K562 (cell line): ENCODE data around the gene LRRC25. TPM values are rescaled to one million over a fixed set of nuclear protein-coding genes. Genes with fewer than 3 reads are reported as not detected.

Experiments
- ATAC-seq: fragments of 200-7000 bp; cut with Tn5 transposase; 3 replicates; pipeline ENCODE4 v1.9.1; 2020; ENCODE audit warnings: moderate library complexity
- BruUV-seq: library from RNA; stranded (reverse); fragments of 400-500 nt; replicated peaks from 2 replicates; lab custom pipeline; 2021; lab: Mats Ljungman, UMichigan
- CTCF ChIA-PET: fragments of 300-600 bp; formaldehyde crosslinking; extraction: SDS; loops from one replicate; lab custom pipeline; 2021; ENCODE audit warnings: low intra/inter-chr PET ratio; lab: Yijun Ruan, JAX
- POLR2A ChIA-PET: fragments of 300-600, 350-650 bp; sonication (Branson Sonifier 250); formaldehyde crosslinking; extraction: SDS; loops from one replicate; lab custom pipeline; 2021; ENCODE audit warnings: antibody characterized with exemption, inconsistent platforms; lab: Yijun Ruan, JAX
- DNase-seq, 4 experiments: peaks; one replicate each; pipeline versions ENCODE4 v3.0.0 to v3.0.0-alpha.2; 2011 to 2018; ENCODE audit warnings: low spot score in 3 of 4, mixed read lengths in 3 of 4; ENCODE audit errors: extremely low read depth in 1 of 4
- FAIRE-seq: peaks from 2 replicates; lab custom pipeline; 2011; peaks lifted over from hg19 to GRCh38; lab: Jason Lieb, UNC
- H2AFZ ChIP-seq: 2 replicates; pipeline ENCODE4 v1.6.0; 2011; ENCODE audit warnings: low read depth, low read length, control low read depth, inconsistent platforms
- H3K27ac ChIP-seq: fragments of 200-600 bp; 3 replicates; pipeline ENCODE4 v1.8.0; 2011; ENCODE audit warnings: low read depth, mild to moderate bottlenecking, control low read depth, inconsistent platforms, low read length, moderate library complexity, mixed read lengths; ENCODE audit errors: extremely low read depth
- H3K27me3 ChIP-seq, 2 experiments: fragments of 300-600 bp in 1 of 2; 2 replicates in 1 of 2; 3 replicates in 1 of 2; pipeline versions ENCODE4 v1.6.0 to v1.8.0; 2011; ENCODE audit warnings: inconsistent platforms in 2 of 2, low read length in 2 of 2, mild to moderate bottlenecking in 1 of 2, mixed read lengths in 1 of 2, moderate library complexity in 1 of 2; ENCODE audit not compliant: control insufficient read depth in 2 of 2, insufficient read depth in 2 of 2
- H3K36me3 ChIP-seq: fragments of 300-600 bp; 3 replicates; pipeline ENCODE4 v1.8.0; 2011; ENCODE audit warnings: mild to moderate bottlenecking, low read length, inconsistent platforms; ENCODE audit not compliant: control insufficient read depth, insufficient read depth
- H3K4me1 ChIP-seq, 2 experiments: fragments of 200-600 bp in 1 of 2; replicated peaks in 1 of 2; 2 replicates in 1 of 2; 3 replicates in 1 of 2; pipeline versions ENCODE4 v1.5.1 to v1.8.0; 2011; ENCODE audit warnings: inconsistent platforms in 2 of 2, low read length in 2 of 2, mild to moderate bottlenecking in 1 of 2, mixed read lengths in 1 of 2, moderate library complexity in 1 of 2; ENCODE audit not compliant: control insufficient read depth in 2 of 2, insufficient read depth in 2 of 2
- H3K4me2 ChIP-seq: 2 replicates; pipeline ENCODE4 v1.6.1; 2011; ENCODE audit warnings: low read length, control low read depth, inconsistent platforms, mixed read lengths; ENCODE audit not compliant: insufficient read depth
- H3K4me3 ChIP-seq: fragments of 200-600 bp; sonication (generic), shearing (Covaris generic); 2 replicates; pipeline ENCODE4 v1.5.1; 2016; ENCODE audit warnings: control low read depth, inconsistent platforms
- H3K79me2 ChIP-seq: fragments of 200-600 bp; 3 replicates; pipeline ENCODE4 v1.8.0; 2011; ENCODE audit warnings: low read length, inconsistent platforms; ENCODE audit not compliant: control insufficient read depth, insufficient read depth
- H3K9ac ChIP-seq, 2 experiments: 2 replicates each; pipeline versions ENCODE4 v1.6.0 to v1.6.1; 2011; ENCODE audit warnings: low read depth in 2 of 2, low read length in 2 of 2, control low read depth in 1 of 2, inconsistent platforms in 1 of 2, mild to moderate bottlenecking in 1 of 2, mixed read lengths in 1 of 2; ENCODE audit not compliant: insufficient read depth in 1 of 2
- H3K9me1 ChIP-seq: one replicate; pipeline ENCODE4 v1.6.0; 2011; ENCODE audit warnings: inconsistent platforms, mild to moderate bottlenecking, low read length, moderate library complexity; ENCODE audit not compliant: control insufficient read depth, insufficient read depth
- H3K9me3 ChIP-seq: replicated peaks from 2 replicates; pipeline ENCODE4 v1.5.1; 2011; ENCODE audit warnings: low read depth, low read length, inconsistent platforms; ENCODE audit not compliant: control insufficient read depth, insufficient read depth
- H4K20me1 ChIP-seq: replicated peaks from 2 replicates; pipeline ENCODE4 v1.6.1; 2011; ENCODE audit warnings: low read length, inconsistent platforms, mixed read lengths; ENCODE audit not compliant: control insufficient read depth, insufficient read depth
- CBX2 ChIP-seq: fragments of 200-600 bp; sonication (generic); IDR thresholded peaks from one replicate; pipeline ENCODE4 v1.6.1; 2012; ENCODE audit warnings: mild to moderate bottlenecking, low read length, inconsistent platforms; ENCODE audit not compliant: insufficient read depth, poor library complexity, severe bottlenecking
- HNRNPLL ChIP-seq: fragments of 200-400 bp; formaldehyde crosslinking; IDR thresholded peaks from 2 replicates; pipeline ENCODE4 v1.6.1; 2017; ENCODE audit warnings: low read length, low read depth, mild to moderate bottlenecking; ENCODE audit not compliant: poor library complexity, severe bottlenecking
- SMAD4 ChIP-seq: fragments of 250-450 bp; sonication (Bioruptor Pico); conservative IDR thresholded peaks from 2 replicates; pipeline ENCODE4 v1.8.0; 2021; ENCODE audit warnings: inconsistent platforms, mild to moderate bottlenecking, moderate library complexity
- WGBS: fragments of 100-300 bp; shearing (Covaris generic); methylation state at CpG from one replicate; pipeline ENCODE4 v1.1.6; 2016; ENCODE audit warnings: low coverage, mixed read lengths; ENCODE audit not compliant: insufficient coverage; ENCODE audit errors: missing lambda C conversion rate; 5-methylcytosine and 5-hydroxymethylcytosine counted together
- in situ Hi-C: fragments of 300-500 bp; cut with MboI; formaldehyde crosslinking; loops from 4 replicates; pipeline ENCODE4 v1.15.0; 2018; ENCODE audit warnings: inconsistent platforms, mixed read lengths
- intact Hi-C: fragments of 100-400 bp; cut with micrococcal nuclease; formaldehyde crosslinking; loops from 2 replicates; pipeline ENCODE4 v1.14.2; 2022
- polyA plus RNA-seq, 8 experiments: library from polyadenylated mRNA; depleted of rRNA in 4 of 8; stranded (reverse) in 5 of 8; unstranded in 3 of 8; fragments of >200 nt; fragmentation: Nextera tagmentation in 2 of 8; fragmentation: Illumina TruSeq in 1 of 8; extraction: Ambion mirVana in 2 of 8; extraction: Trizol in 1 of 8; gene quantifications; 2 replicates each; pipeline versions ENCODE4 v1.2.1 to v1.2.3, GENCODE V29; 2011 to 2014; ENCODE audit warnings: inconsistent platforms in 1 of 8, missing spikeins in 1 of 8
- total RNA-seq, 7 experiments: library from RNA; depleted of rRNA in 6 of 7; stranded (reverse); fragments of >200 nt in 6 of 7; fragmentation: Illumina TruSeq in 2 of 7; extraction: Trizol in 2 of 7; gene quantifications; 2 replicates each; pipeline versions ENCODE4 v1.2.1 to v1.2.3, GENCODE V29; 2011 to 2021; ENCODE audit warnings: low replicate concordance in 1 of 7
- TF ChIP-seq, protein P1 (sequence below): fragments of 250-450 bp; sonication (Bioruptor Pico); IDR thresholded peaks from 2 replicates; pipeline ENCODE4 v1.4.0; 2020; ENCODE audit warnings: mild to moderate bottlenecking, moderate library complexity, borderline replicate concordance

LRRC25 gene
- total and polyA plus RNA-seq, 9 of the 15 experiments (the other 6 are each of a cell fraction or from before 2014, with no cell fraction given): 0.07 to 0.36 (median 0.10) TPM; not detected in 3

DNA sequence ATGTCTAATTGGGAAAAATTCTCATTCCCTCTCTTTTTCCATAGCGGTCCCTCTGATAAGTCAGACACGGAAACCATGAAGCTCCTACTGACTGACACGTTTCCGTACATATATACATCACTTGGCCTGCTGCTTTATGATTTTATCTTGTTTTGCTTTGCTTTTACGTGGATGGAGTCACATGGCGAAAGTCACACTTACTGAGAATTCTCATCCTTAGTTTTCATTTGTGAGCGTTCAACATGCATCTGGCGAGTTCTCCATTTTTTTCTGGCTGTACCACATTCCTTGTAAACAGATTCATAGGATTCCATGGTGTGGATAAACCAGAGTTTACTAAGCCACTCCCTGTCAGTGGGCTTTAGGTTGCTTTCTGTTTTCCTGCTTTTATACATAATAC lies 35.8 kb downstream of the LRRC25 start:
- Histone ChIP-seq H3K36me3 (peaks cover 86% of the 10 kb centered on the region; the same call in 2 of the 3 replicates), H3K4me3 (no peak overlapping the region), H3K4me2 (no peak overlapping the region), H3K9ac (no peak overlapping the region), H2AFZ (no peak overlapping the region), H4K20me1 (no peaks in the 10 kb centered on the region), H3K9me3 (no peaks in the 10 kb centered on the region)
- 78% methylated on average over 8 of the region's 8 CpGs for WGBS
- no peak for ATAC-seq
- no peak for FAIRE-seq
- TF ChIP-seq, protein P1, sequence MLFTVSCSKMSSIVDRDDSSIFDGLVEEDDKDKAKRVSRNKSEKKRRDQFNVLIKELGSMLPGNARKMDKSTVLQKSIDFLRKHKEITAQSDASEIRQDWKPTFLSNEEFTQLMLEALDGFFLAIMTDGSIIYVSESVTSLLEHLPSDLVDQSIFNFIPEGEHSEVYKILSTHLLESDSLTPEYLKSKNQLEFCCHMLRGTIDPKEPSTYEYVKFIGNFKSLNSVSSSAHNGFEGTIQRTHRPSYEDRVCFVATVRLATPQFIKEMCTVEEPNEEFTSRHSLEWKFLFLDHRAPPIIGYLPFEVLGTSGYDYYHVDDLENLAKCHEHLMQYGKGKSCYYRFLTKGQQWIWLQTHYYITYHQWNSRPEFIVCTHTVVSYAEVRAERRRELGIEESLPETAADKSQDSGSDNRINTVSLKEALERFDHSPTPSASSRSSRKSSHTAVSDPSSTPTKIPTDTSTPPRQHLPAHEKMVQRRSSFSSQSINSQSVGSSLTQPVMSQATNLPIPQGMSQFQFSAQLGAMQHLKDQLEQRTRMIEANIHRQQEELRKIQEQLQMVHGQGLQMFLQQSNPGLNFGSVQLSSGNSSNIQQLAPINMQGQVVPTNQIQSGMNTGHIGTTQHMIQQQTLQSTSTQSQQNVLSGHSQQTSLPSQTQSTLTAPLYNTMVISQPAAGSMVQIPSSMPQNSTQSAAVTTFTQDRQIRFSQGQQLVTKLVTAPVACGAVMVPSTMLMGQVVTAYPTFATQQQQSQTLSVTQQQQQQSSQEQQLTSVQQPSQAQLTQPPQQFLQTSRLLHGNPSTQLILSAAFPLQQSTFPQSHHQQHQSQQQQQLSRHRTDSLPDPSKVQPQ (CRISPR knock-in tag): no peak
- TF ChIP-seq CBX2 (no peak), SMAD4 (CRISPR knock-in tag) (0 out of 2 replicates have a peak, but pooled peaks have one; percentile 10), HNRNPLL (no peak)
- TF ChIP-seq, all 486 proteins: peak for 1
- BruUV-seq: no TSS peak
- in situ Hi-C loops: no loop called here
- Histone ChIP-seq H3K27me3 (no peaks in the 10 kb centered on the region), H3K27ac (no peak overlapping the region), H3K79me2 (peaks cover 10% of the 10 kb centered on the region; the same call in 2 of the 3 replicates), H3K4me1 (peaks cover 35 to 36% of the 10 kb centered on the region in 2 experiments), H3K9me1 (no peaks in the 10 kb centered on the region)
- DNase-seq: peak in 1 of 4 experiments; percentile 4
- ChIA-PET POLR2A (interaction anchor here (1.0 to 13.9 kb wide), 3 partner anchors 13 to 26 kb away, joined by 3 to 207 read pairs (median 3); partner anchors contain the start of gene GDF15), CTCF (no interaction called here)
- intact Hi-C loops: no loop called here
